GM04504 (cell line): ENCODE results near the gene SLC35F1.
A peak's percentile ranks its signal among the peaks of the same experiment; 100 is the strongest.

Experiments used
- DNase-seq: peaks from one replicate; pipeline ENCODE4 v3.0.0-alpha.2; 2012; ENCODE audit warnings: low read depth

Gene SLC35F1

GRCh38 chr6:118280210-118280609, 373.1 kb downstream of the SLC35F1 start:
- DNase-seq, result no peak

- no peak for DNase-seq
Observed at GRCh38 chr6:118281291-118281690, 374.2 kb downstream of the SLC35F1 start.

- peak; percentile 19 for DNase-seq
Observed at GRCh38 chr6:118283766-118284165, 376.7 kb downstream of the SLC35F1 start.

GRCh38 chr6:118284736-118285360, 377.8 kb downstream of the SLC35F1 start:
- DNase-seq, result peak; percentile 6

- no peak for DNase-seq
Observed at GRCh38 chr6:118285791-118286190, 378.7 kb downstream of the SLC35F1 start.

GRCh38 chr6:118288355-118289124, 381.5 kb downstream of the SLC35F1 start:
- DNase-seq, result no peak

- DNase-seq, result no peak
Observed at GRCh38 chr6:118292558-118292957, 385.5 kb downstream of the SLC35F1 start.

GRCh38 chr6:118294906-118295305, 387.8 kb downstream of the SLC35F1 start:
- no peak for DNase-seq

- no peak for DNase-seq
Observed at GRCh38 chr6:118295336-118295735, 388.3 kb downstream of the SLC35F1 start.

- no peak for DNase-seq
Observed at GRCh38 chr6:118296129-118296901, 389.3 kb downstream of the SLC35F1 start.

GRCh38 chr6:118297821-118298220, 390.8 kb downstream of the SLC35F1 start:
- no peak for DNase-seq

- DNase-seq, result no peak
Observed at GRCh38 chr6:118298476-118299427, 391.7 kb downstream of the SLC35F1 start.

GRCh38 chr6:118299457-118299856, 392.4 kb downstream of the SLC35F1 start:
- no peak for DNase-seq

GRCh38 chr6:118304321-118304720, 397.3 kb downstream of the SLC35F1 start:
- DNase-seq, result no peak

- DNase-seq, result no peak
Observed at GRCh38 chr6:118305081-118305480, 398.0 kb downstream of the SLC35F1 start.

GRCh38 chr6:118306392-118307238, 399.6 kb downstream of the SLC35F1 start:
- no peak for DNase-seq

- no peak for DNase-seq
Observed at GRCh38 chr6:118307581-118307980, 400.5 kb downstream of the SLC35F1 start.

GRCh38 chr6:118309337-118310093, 402.5 kb downstream of the SLC35F1 start:
- no peak for DNase-seq

- no peak for DNase-seq
Observed at GRCh38 chr6:118313208-118313607, 406.1 kb downstream of the SLC35F1 start.

- DNase-seq, result no peak
Observed at GRCh38 chr6:118313762-118314161, 406.7 kb downstream of the SLC35F1 start.
